ENCODE data around the gene EIF6.

GRCh38 chr20:35240811-35241293 is 43.7 kb downstream of the EIF6 start:
- TF ChIP-seq CTCF (IDR thresholded peaks at IDR 0.05) (no peak), POLR2A (IDR thresholded peaks at IDR 0.05) (no peak), EP300 (IDR thresholded peaks at IDR 0.05) (no peak)
